Activated CD4-positive, alpha-beta T cell treated with anti-CD3 and anti-CD28 coated beads, Interleukin-2, amount 10 ng/mL, durations not matched to agents 7 days and 5 days (primary cell): ENCODE results near the gene SIX3. TPM values are rescaled to one million over a fixed set of nuclear protein-coding genes. Genes with fewer than 3 reads are reported as not detected.

Experiments
- CTCF ChIA-PET: fragments of 350-600 bp; sonication (Branson Sonifier 250); formaldehyde crosslinking; loops from one replicate; lab custom pipeline; 2021; ENCODE audit warnings: antibody characterized with exemption; lab: Charles Lee
- POLR2A ChIA-PET: fragments of 350-600 bp; sonication (Branson Sonifier 250); formaldehyde crosslinking; loops from one replicate; lab custom pipeline; 2021; ENCODE audit warnings: antibody characterized with exemption; lab: Charles Lee
- DNase-seq: peaks from one replicate; pipeline ENCODE4 v3.0.0-alpha.2; 2020
- H3K27ac Mint-ChIP-seq: one replicate; pipeline ENCODE4 v1.8.0; 2021; ENCODE audit warnings: mild to moderate bottlenecking, moderate library complexity, mixed read lengths
- H3K27me3 Mint-ChIP-seq: one replicate; pipeline ENCODE4 v1.8.0; 2021; ENCODE audit warnings: mixed read lengths
- H3K36me3 Mint-ChIP-seq: one replicate; pipeline ENCODE4 v1.8.0; 2021; ENCODE audit warnings: low read depth, mixed read lengths
- H3K4me1 Mint-ChIP-seq: one replicate; pipeline ENCODE4 v1.8.0; 2021; ENCODE audit warnings: mixed read lengths
- H3K4me3 Mint-ChIP-seq: one replicate; pipeline ENCODE4 v1.8.0; 2021; ENCODE audit warnings: mild to moderate bottlenecking, moderate library complexity, mixed read lengths
- H3K9me3 Mint-ChIP-seq: one replicate; pipeline ENCODE4 v1.8.0; 2021; ENCODE audit warnings: mixed read lengths
- total RNA-seq, 2 experiments: library from RNA; stranded (reverse); gene quantifications; one replicate each; pipeline ENCODE4 v1.2.3, GENCODE V29; 2021

The SIX3 gene
- total RNA-seq, 2 experiments from 2014 or later, result not detected

- POLR2A ChIA-PET, result no interaction called here
- H3K4me1 Mint-ChIP-seq, result peaks cover 19% of the 10 kb centered on the region
- no peak overlapping the region for H3K27ac Mint-ChIP-seq
- CTCF ChIA-PET, result interaction anchor here (0.6 to 1.3 kb wide), 2 partner anchors 17 to 52 kb away, joined by 3 to 4 read pairs; no protein-coding TSS in a partner anchor
- peaks cover 88% of the 10 kb centered on the region for H3K27me3 Mint-ChIP-seq
- H3K36me3 Mint-ChIP-seq, result no peaks in the 10 kb centered on the region
- H3K4me3 Mint-ChIP-seq, result no peak overlapping the region
- H3K9me3 Mint-ChIP-seq, result no peaks in the 10 kb centered on the region
- no peak for DNase-seq
Measured at GRCh38 chr2:44949329-44950151, 8.0 kb downstream of the SIX3 start.

- CTCF ChIA-PET, result interaction anchor here (1.3 kb wide), 1 partner anchor 18 kb away, joined by 4 read pairs; no protein-coding TSS in a partner anchor
- Mint-ChIP-seq H3K4me3 (no peak overlapping the region), H3K36me3 (no peaks in the 10 kb centered on the region), H3K27ac (no peak overlapping the region), H3K27me3 (peaks cover 86% of the 10 kb centered on the region), H3K4me1 (peaks cover 18% of the 10 kb centered on the region), H3K9me3 (no peaks in the 10 kb centered on the region)
- DNase-seq, result no peak
- POLR2A ChIA-PET, result no interaction called here
Measured at GRCh38 chr2:44950646-44951045, 9.1 kb downstream of the SIX3 start.

DNA sequence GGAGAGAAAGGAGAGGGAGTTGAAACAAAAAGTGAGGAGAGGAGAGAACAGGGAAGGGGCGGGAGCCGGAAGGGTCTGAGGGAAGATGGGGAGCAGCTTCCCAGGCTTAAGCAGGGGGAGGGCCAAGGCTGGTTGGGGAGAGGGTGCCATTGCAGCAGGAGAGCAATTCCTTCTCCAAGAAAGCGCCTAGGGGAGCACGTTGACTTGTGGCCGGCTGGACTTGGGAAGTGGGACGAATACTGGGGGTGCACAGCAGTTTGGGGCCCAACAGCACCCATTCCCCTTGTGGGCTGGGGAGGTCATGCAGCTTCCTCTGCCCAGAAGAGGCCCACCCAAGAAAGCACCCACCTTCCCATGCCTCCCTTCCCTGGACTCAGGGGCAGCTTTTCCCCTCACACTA lies 9.6 kb downstream of the SIX3 start:
- CTCF ChIA-PET, result interaction anchor here (0.6 kb wide), 2 partner anchors 315 to 557 kb away, joined by 3 to 4 read pairs; no protein-coding TSS in a partner anchor
- POLR2A ChIA-PET, result no interaction called here
- no peak overlapping the region for H3K27ac Mint-ChIP-seq
- H3K36me3 Mint-ChIP-seq, result no peaks in the 10 kb centered on the region
- H3K27me3 Mint-ChIP-seq, result peaks cover 86% of the 10 kb centered on the region
- H3K4me3 Mint-ChIP-seq, result no peak overlapping the region
- no peaks in the 10 kb centered on the region for H3K9me3 Mint-ChIP-seq
- peaks cover 21% of the 10 kb centered on the region for H3K4me1 Mint-ChIP-seq
- DNase-seq, result no peak

GRCh38 chr2:44951714-44952113 lies 10.2 kb downstream of the SIX3 start:
- H3K27ac Mint-ChIP-seq, result no peak overlapping the region
- H3K9me3 Mint-ChIP-seq, result no peaks in the 10 kb centered on the region
- no peak overlapping the region for H3K4me3 Mint-ChIP-seq
- ChIA-PET POLR2A (no interaction called here), CTCF (interaction anchor here (0.6 to 1.8 kb wide), 4 partner anchors 14 to 557 kb away, joined by 3 to 5 read pairs (median 4); no protein-coding TSS in a partner anchor)
- peaks cover 84% of the 10 kb centered on the region for H3K27me3 Mint-ChIP-seq
- DNase-seq, result no peak
- H3K4me1 Mint-ChIP-seq, result peaks cover 21% of the 10 kb centered on the region
- H3K36me3 Mint-ChIP-seq, result no peaks in the 10 kb centered on the region

DNA sequence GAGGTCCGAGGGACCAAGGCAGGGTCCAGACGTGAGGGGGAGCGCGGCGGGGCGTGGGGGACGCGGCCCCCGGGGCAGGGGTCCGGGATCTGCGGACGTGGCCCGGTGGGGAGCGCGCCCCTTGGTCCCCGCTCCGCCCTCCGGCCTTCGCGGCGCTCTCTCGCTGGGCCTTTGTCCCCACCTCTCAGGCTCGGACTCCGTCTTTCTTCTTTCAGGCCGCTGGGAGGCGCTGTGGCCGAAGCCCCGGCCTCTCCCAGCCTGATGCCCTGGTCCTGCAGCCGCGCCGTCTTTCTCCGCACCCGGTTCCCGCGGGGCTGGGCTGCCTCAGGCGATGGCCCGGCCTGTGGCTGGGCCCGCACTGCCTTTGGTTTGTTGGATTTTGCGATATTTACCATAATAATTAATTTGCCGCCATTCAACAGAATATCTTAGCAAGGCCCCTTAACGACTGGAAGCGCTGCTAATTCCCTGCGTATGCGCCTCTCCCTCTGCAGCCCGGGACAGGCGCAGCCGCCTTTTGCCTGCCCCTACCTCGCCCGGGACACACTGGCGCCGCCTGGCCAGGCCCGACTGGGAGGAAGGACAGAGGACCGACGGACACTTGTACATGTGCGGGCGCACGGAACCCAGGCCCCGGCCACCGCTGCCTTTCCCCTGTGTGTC lies 10.8 kb downstream of the SIX3 start:
- CTCF ChIA-PET, result interaction anchor here (0.8 to 1.8 kb wide), 3 partner anchors 15 to 473 kb away, joined by 3 to 5 read pairs (median 3); no protein-coding TSS in a partner anchor
- POLR2A ChIA-PET, result no interaction called here
- no peak overlapping the region for H3K27ac Mint-ChIP-seq
- H3K4me3 Mint-ChIP-seq, result peak overlapping the region; percentile 6
- H3K9me3 Mint-ChIP-seq, result no peaks in the 10 kb centered on the region
- peaks cover 21% of the 10 kb centered on the region for H3K4me1 Mint-ChIP-seq
- no peak for DNase-seq
- H3K36me3 Mint-ChIP-seq, result no peaks in the 10 kb centered on the region
- H3K27me3 Mint-ChIP-seq, result peaks cover 83% of the 10 kb centered on the region

DNA sequence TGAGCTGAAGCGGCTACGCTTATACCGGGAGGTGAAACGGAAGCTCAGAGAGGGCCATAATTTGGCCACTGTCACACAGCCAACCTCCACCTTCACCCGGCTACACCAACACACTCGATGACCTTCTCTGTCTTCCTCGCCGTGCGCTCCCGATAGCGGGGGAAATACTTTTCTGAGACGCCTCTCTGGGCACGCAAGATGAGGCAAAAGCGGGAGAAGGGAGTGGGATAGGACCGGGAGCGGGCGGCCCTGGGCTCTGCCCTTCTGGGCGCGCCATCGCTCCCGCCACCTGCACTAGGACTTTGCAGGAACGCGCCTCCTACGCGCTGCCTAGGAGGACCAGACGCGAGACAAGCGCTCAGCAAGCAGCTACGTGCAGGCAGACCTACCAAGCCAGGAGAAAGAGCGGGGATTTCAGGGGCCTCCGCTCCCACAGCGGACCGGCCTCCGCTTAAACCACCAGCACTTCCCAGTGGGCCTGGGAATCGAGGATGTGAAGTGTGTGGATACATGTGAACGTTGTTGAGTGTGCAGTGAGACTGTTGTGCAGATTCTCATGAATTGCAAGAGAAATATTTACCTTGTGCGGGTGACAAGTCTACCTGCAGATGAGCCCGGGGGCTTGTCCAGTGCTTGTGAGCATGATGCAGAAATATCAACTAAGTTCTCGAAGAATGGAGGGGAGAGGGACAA lies 11.4 kb downstream of the SIX3 start:
- DNase-seq, result no peak
- H3K36me3 Mint-ChIP-seq, result no peaks in the 10 kb centered on the region
- H3K4me3 Mint-ChIP-seq, result peak overlapping the region; percentile 6
- peaks cover 21% of the 10 kb centered on the region for H3K4me1 Mint-ChIP-seq
- CTCF ChIA-PET, result interaction anchor here (0.9 to 1.8 kb wide), 2 partner anchors 150 to 474 kb away, joined by 3 to 5 read pairs; no protein-coding TSS in a partner anchor
- H3K27ac Mint-ChIP-seq, result no peak overlapping the region
- POLR2A ChIA-PET, result no interaction called here
- H3K9me3 Mint-ChIP-seq, result no peaks in the 10 kb centered on the region
- H3K27me3 Mint-ChIP-seq, result peaks cover 80% of the 10 kb centered on the region

- Mint-ChIP-seq H3K27ac (no peak overlapping the region), H3K9me3 (no peaks in the 10 kb centered on the region), H3K4me1 (peaks cover 21% of the 10 kb centered on the region), H3K4me3 (no peak overlapping the region), H3K27me3 (peaks cover 79% of the 10 kb centered on the region), H3K36me3 (no peaks in the 10 kb centered on the region)
- no peak for DNase-seq
- POLR2A ChIA-PET, result no interaction called here
- CTCF ChIA-PET, result interaction anchor here (0.5 to 1.8 kb wide), 4 partner anchors 151 to 474 kb away, joined by 3 to 7 read pairs (median 4); no protein-coding TSS in a partner anchor
Measured at GRCh38 chr2:44953499-44953883, 12.0 kb downstream of the SIX3 start.

GRCh38 chr2:44954447-44954888 lies 13.0 kb downstream of the SIX3 start:
- CTCF ChIA-PET, result interaction anchor here (0.7 to 2.3 kb wide), 11 partner anchors 15 to 534 kb away, joined by 3 to 19 read pairs (median 4); no protein-coding TSS in a partner anchor
- H3K9me3 Mint-ChIP-seq, result no peaks in the 10 kb centered on the region

DNA sequence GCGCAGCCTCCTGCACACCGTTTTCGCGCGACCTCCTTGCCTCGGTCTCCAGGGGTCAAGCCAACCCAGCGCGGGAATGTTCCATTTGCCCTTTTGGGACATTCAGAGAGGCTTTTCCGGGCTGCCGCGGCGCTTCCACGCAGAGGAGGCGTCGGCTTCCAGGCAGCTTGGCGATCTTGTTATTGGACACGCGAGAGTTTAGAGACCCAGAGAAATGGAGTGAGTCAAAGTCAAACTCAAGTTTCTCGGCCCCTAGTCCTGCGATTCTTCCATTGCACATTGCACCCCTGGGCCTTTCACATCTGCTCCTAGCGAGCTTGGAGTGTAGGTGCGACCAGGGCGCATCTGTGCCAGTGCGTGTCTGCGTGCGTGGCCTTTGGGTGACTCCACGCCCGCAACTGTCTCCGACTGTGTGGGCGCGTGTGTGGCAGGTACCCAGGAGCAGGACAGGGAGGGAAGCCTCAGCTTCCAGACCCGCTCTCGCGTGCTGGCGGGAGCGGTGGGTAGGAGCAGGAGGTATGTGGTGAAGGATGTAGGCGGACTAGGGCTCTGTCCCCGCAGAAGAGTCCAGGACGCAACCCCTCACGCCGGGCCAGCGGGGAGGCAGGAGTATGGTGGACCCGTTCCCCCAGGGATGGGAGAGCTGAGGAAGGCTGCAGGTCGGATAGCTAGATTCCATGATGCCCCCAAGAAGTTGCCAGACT lies 13.5 kb downstream of the SIX3 start:
- Mint-ChIP-seq H3K9me3 (no peaks in the 10 kb centered on the region), H3K27me3 (peaks cover 73% of the 10 kb centered on the region), H3K27ac (no peak overlapping the region), H3K36me3 (no peaks in the 10 kb centered on the region), H3K4me1 (peaks cover 21% of the 10 kb centered on the region), H3K4me3 (no peak overlapping the region)
- POLR2A ChIA-PET, result no interaction called here
- CTCF ChIA-PET, result interaction anchor here (0.6 to 2.3 kb wide), 20 partner anchors 9 to 557 kb away, joined by 3 to 19 read pairs (median 3); no protein-coding TSS in a partner anchor
- no peak for DNase-seq

More at GRCh38 chr2:44954447-44954888, 13.0 kb downstream of the SIX3 start:
- POLR2A ChIA-PET, result no interaction called here
- H3K27me3 Mint-ChIP-seq, result peaks cover 76% of the 10 kb centered on the region
- no peak overlapping the region for H3K27ac Mint-ChIP-seq
- no peak for DNase-seq
- H3K4me1 Mint-ChIP-seq, result peaks cover 21% of the 10 kb centered on the region
- no peak overlapping the region for H3K4me3 Mint-ChIP-seq
- no peaks in the 10 kb centered on the region for H3K36me3 Mint-ChIP-seq

DNA sequence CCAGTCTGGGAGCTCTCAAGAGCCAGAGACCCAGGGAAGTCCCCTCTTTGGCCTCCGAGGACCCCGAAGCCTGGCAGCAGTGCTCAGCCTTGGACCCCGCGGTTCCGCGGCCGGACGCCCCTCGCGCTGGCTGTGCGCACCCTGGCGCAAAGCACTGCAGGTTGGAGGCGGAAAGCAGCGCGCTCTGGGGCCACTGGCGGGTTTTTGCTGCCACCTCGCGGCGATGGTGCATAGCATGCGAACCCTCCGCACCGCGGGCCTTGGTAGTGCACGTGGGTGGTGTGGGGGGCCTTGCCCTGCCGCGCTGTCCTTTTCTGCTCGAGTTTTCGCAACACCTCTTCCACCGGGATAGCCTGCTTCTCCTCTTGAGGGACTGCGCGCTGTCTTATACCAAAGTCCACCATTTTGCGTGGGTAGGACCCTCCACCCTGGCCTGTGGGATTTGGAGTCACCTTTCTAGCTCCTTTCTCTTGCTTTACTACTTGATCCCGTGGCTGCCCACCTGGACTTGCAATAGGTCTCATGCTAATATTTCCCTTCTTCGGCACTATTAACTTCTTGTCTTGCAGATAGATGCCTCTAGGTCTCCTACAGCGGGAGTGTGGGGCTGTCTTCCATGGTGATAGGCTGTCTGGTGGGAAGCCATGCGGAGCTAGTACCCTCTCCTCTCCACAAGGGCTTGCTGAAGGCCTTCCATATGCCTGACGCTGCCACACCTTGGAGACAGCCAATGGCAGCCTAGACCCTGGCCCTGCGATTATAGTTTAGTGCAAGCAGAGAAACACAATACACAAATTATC lies 14.3 kb downstream of the SIX3 start:
- ChIA-PET CTCF (interaction anchor here (0.6 to 2.3 kb wide), 24 partner anchors 9 to 912 kb away, joined by 3 to 19 read pairs (median 4); no protein-coding TSS in a partner anchor), POLR2A (no interaction called here)
- Mint-ChIP-seq H3K27ac (no peak overlapping the region), H3K4me1 (peaks cover 21% of the 10 kb centered on the region), H3K4me3 (no peak overlapping the region), H3K27me3 (peaks cover 66% of the 10 kb centered on the region), H3K9me3 (no peaks in the 10 kb centered on the region), H3K36me3 (no peaks in the 10 kb centered on the region)
- DNase-seq, result peak; percentile 79

- Mint-ChIP-seq H3K4me3 (no peak overlapping the region), H3K27ac (no peak overlapping the region), H3K9me3 (no peaks in the 10 kb centered on the region), H3K4me1 (peaks cover 19% of the 10 kb centered on the region), H3K36me3 (no peaks in the 10 kb centered on the region), H3K27me3 (peaks cover 62% of the 10 kb centered on the region)
- ChIA-PET CTCF (interaction anchor here (0.5 to 2.3 kb wide), 7 partner anchors 8 to 913 kb away, joined by 3 to 19 read pairs (median 5); no protein-coding TSS in a partner anchor), POLR2A (no interaction called here)
- DNase-seq, result no peak
Measured at GRCh38 chr2:44956843-44957242, 15.3 kb downstream of the SIX3 start.
